Mammary epithelial cell (primary cell): ENCODE measurements around the gene KBTBD7.

Experiments used
- EZH2 ChIP-seq: IDR thresholded peaks from 2 replicates; pipeline ENCODE4 v1.6.1; 2012; ENCODE audit warnings: low read length, inconsistent platforms, borderline replicate concordance
- TF ChIP-seq, protein P1 (sequence below), 2 donors: IDR thresholded peaks in 1 of 2; conservative IDR thresholded peaks in 1 of 2; 2 replicates each; pipeline ENCODE4 v1.5.1; 2011 to 2012; ENCODE audit warnings: inconsistent platforms in 2 of 2, low read length in 2 of 2, mild to moderate bottlenecking in 2 of 2, control low read depth in 1 of 2, low read depth in 1 of 2; ENCODE audit not compliant: insufficient read depth in 1 of 2; ENCODE audit errors: extremely low read depth in 1 of 2

DNA sequence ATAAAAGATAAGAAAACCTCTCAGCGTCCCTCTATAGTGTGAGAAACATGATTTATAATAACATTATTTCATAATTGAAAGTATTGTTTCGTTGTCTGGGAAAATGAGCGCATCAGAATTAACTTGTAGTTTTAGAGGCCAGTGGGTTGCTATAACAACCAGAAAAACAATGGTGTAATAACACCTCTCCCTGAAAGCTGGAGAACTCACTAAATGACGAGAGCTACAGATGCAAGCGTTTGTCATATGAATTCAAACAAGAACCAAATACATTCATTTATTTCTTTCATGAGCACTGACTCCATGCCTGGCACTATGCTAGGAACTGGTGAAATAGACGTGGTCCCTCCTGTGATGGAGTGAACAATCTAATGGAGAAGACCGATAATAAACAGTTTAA, 16.3 kb downstream of the KBTBD7 start:
- TF ChIP-seq, protein P1, sequence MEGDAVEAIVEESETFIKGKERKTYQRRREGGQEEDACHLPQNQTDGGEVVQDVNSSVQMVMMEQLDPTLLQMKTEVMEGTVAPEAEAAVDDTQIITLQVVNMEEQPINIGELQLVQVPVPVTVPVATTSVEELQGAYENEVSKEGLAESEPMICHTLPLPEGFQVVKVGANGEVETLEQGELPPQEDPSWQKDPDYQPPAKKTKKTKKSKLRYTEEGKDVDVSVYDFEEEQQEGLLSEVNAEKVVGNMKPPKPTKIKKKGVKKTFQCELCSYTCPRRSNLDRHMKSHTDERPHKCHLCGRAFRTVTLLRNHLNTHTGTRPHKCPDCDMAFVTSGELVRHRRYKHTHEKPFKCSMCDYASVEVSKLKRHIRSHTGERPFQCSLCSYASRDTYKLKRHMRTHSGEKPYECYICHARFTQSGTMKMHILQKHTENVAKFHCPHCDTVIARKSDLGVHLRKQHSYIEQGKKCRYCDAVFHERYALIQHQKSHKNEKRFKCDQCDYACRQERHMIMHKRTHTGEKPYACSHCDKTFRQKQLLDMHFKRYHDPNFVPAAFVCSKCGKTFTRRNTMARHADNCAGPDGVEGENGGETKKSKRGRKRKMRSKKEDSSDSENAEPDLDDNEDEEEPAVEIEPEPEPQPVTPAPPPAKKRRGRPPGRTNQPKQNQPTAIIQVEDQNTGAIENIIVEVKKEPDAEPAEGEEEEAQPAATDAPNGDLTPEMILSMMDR (conservative IDR thresholded peaks at IDR 0.05 in 1 of 2, IDR thresholded peaks at IDR 0.05 in 1 of 2; ENCODE audit: extremely low read depth in 1 of 2, insufficient read depth in 1 of 2, low read depth in 1 of 2, low read length in 2 of 2): no peak
- no peak for TF ChIP-seq EZH2
